ENCODE results near the gene EPN3.

EPN3 gene

GRCh38 chr17:50564916-50565315, 32.4 kb downstream of the EPN3 start:
- DNase-seq (ENCODE audit: insufficient read length, low spot score) (no peak), FAIRE-seq (no peak)

GRCh38 chr17:50565402-50566350, 33.1 kb downstream of the EPN3 start:
- FAIRE-seq (no peak), DNase-seq (ENCODE audit: insufficient read length, low spot score) (no peak)

GRCh38 chr17:50566886-50567285, 34.4 kb downstream of the EPN3 start:
- DNase-seq (ENCODE audit: insufficient read length, low spot score) (no peak), FAIRE-seq (no peak)

- DNase-seq (ENCODE audit: insufficient read length, low spot score) (no peak), FAIRE-seq (no peak)
Measured at GRCh38 chr17:50568659-50569058, 36.1 kb downstream of the EPN3 start.

GRCh38 chr17:50569592-50569991, 37.1 kb downstream of the EPN3 start:
- DNase-seq (ENCODE audit: insufficient read length, low spot score) (no peak), FAIRE-seq (no peak)

GRCh38 chr17:50570032-50570431, 37.5 kb downstream of the EPN3 start:
- FAIRE-seq (no peak), DNase-seq (ENCODE audit: insufficient read length, low spot score) (no peak)

- no peak for FAIRE-seq
- no peak for DNase-seq (ENCODE audit: insufficient read length, low spot score)
Measured at GRCh38 chr17:50570528-50570927, 38.0 kb downstream of the EPN3 start.

GRCh38 chr17:50571681-50572080, 39.1 kb downstream of the EPN3 start:
- FAIRE-seq, result no peak
- DNase-seq (ENCODE audit: insufficient read length, low spot score), result no peak

GRCh38 chr17:50572541-50572940, 40.0 kb downstream of the EPN3 start:
- FAIRE-seq (no peak), DNase-seq (ENCODE audit: insufficient read length, low spot score) (no peak)

- FAIRE-seq, result no peak
- DNase-seq (ENCODE audit: insufficient read length, low spot score), result no peak
Measured at GRCh38 chr17:50573866-50574611, 41.5 kb downstream of the EPN3 start.

- no peak for DNase-seq (ENCODE audit: insufficient read length, low spot score)
- FAIRE-seq, result no peak
Measured at GRCh38 chr17:50575581-50576210, 43.2 kb downstream of the EPN3 start.

GRCh38 chr17:50576864-50577263, 44.3 kb downstream of the EPN3 start:
- DNase-seq (ENCODE audit: insufficient read length, low spot score) (no peak), FAIRE-seq (no peak)

GRCh38 chr17:50577451-50577954, 45.0 kb downstream of the EPN3 start:
- no peak for FAIRE-seq
- no peak for DNase-seq (ENCODE audit: insufficient read length, low spot score)

- no peak for FAIRE-seq
- DNase-seq (ENCODE audit: insufficient read length, low spot score), result no peak
Measured at GRCh38 chr17:50578173-50578572, 45.6 kb downstream of the EPN3 start.

GRCh38 chr17:50579399-50579798, 46.9 kb downstream of the EPN3 start:
- DNase-seq (ENCODE audit: insufficient read length, low spot score), result no peak
- no peak for FAIRE-seq

- FAIRE-seq, result no peak
- no peak for DNase-seq (ENCODE audit: insufficient read length, low spot score)
Measured at GRCh38 chr17:50580646-50581045, 48.1 kb downstream of the EPN3 start.

- DNase-seq (ENCODE audit: insufficient read length, low spot score) (no peak), FAIRE-seq (no peak)
Measured at GRCh38 chr17:50581316-50581715, 48.8 kb downstream of the EPN3 start.

GRCh38 chr17:50582741-50583140, 50.2 kb downstream of the EPN3 start:
- FAIRE-seq (no peak), DNase-seq (ENCODE audit: insufficient read length, low spot score) (no peak)

GRCh38 chr17:50583641-50584040, 51.1 kb downstream of the EPN3 start:
- FAIRE-seq (no peak), DNase-seq (ENCODE audit: insufficient read length, low spot score) (no peak)

- FAIRE-seq, result no peak
Measured at GRCh38 chr17:50584116-50584515, 51.6 kb downstream of the EPN3 start.

GRCh38 chr17:50584749-50585148, 52.2 kb downstream of the EPN3 start:
- no peak for DNase-seq (ENCODE audit: insufficient read length, low spot score)
- FAIRE-seq, result no peak

More at GRCh38 chr17:50584116-50584515, 51.6 kb downstream of the EPN3 start:
- DNase-seq (ENCODE audit: insufficient read length, low spot score), result no peak

Measured in GM19239 (cell line).